NCI-H2029 (cell line): ENCODE data around the gene HES5.
"Not testable (repeated sequence)": the region's sequence is repeated elsewhere in the genome, so short reads cannot be mapped to it uniquely, and the experiment has no call there.

Experiments
- DNase-seq: peaks from one replicate; lab custom pipeline; 2025; lab: John Stamatoyannopoulos, UW

HES5 gene

DNA sequence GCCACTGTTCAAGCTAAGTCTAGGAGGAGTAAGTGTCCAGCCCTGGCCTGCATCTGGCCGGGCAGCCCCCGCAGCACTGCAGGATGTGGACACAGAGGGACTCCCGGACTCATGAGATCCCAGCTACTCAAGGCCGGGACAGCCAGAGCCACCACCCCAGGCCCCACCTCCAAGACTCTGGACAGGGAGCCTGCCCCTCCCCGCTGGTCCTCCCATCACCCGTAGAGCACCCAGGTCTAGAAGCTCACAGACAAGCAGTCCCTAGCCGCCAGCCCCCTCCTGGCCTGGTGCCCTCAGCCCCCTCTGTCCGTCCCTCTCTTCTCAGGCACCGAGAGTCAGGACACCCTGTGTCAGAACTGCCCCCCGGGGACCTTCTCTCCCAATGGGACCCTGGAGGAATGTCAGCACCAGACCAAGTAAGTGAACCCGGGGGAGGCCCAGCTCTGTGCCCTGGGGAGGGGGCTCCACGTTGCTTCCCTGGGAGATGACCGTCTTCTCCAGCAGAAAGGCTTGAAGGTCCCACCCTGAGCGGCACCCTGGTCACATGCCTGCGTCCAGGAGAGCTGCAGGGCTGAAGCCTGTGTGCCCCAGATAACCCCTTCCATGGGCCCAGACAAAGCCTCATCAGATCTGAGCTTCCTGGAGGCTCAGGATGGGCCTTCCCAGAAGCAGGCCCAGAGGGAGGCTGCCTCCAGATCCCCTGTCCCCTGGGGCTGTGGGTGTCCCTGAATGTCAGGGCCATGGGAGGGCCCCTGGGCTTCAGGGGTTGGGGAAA, 30.4 kb upstream of the HES5 start:
- DNase-seq, result no peak

DNA sequence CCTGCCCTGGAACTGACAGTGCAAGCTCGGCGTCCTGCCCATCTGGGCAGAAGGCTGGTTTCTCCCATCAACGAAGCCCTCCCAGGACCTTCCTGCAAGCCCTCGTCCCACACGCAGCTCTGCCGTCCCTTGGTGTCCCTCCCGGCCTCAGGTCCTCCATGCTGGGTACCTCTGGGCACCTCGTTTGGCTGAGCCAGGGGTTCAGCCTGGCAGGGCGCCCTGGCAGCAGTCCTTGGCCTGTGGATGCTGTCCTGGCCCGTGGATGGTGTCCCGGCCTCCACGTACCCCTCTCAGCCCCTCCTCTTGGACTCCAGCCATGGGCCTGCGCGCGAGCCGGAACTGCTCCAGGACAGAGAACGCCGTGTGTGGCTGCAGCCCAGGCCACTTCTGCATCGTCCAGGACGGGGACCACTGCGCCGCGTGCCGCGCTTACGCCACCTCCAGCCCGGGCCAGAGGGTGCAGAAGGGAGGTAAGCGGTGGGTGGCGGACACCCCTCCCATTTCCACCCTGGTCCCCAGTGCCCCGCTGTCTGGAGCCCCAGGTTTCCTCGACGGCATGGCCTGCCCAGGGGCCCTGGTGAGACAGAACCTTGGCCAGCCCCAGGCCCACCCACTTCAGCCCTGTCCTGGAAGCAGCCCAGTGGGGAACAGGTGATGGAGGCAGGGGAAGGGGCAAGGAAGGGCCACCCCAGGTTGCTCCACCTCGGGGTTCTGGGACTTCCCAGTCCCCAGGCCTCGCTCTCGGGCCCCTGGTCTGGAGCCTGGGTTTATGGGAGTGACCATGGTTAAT, 29.6 kb upstream of the HES5 start:
- DNase-seq, result no peak

GRCh38 chr1:2558861-2559260, 28.8 kb upstream of the HES5 start:
- DNase-seq, result no peak

DNA sequence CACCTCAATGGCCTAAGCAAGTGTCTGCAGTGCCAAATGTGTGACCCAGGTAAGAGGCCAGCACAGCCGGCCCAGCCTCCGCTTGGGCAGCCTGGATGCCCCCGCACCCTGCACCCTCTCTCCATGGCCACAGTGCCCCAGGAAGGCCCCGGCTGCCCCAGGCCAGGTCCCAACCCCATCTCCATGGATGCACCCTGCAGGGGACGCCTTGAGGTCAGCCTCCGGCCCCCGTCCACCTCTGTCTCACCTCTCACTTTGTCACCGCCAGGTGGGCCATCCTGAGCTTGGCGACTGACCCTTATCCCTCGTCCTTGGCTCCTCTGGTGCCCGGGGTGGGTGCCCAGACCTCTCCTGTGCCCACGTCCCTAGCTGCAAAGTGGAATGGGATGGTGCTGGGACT, 28.4 kb upstream of the HES5 start:
- DNase-seq, result no peak

DNA sequence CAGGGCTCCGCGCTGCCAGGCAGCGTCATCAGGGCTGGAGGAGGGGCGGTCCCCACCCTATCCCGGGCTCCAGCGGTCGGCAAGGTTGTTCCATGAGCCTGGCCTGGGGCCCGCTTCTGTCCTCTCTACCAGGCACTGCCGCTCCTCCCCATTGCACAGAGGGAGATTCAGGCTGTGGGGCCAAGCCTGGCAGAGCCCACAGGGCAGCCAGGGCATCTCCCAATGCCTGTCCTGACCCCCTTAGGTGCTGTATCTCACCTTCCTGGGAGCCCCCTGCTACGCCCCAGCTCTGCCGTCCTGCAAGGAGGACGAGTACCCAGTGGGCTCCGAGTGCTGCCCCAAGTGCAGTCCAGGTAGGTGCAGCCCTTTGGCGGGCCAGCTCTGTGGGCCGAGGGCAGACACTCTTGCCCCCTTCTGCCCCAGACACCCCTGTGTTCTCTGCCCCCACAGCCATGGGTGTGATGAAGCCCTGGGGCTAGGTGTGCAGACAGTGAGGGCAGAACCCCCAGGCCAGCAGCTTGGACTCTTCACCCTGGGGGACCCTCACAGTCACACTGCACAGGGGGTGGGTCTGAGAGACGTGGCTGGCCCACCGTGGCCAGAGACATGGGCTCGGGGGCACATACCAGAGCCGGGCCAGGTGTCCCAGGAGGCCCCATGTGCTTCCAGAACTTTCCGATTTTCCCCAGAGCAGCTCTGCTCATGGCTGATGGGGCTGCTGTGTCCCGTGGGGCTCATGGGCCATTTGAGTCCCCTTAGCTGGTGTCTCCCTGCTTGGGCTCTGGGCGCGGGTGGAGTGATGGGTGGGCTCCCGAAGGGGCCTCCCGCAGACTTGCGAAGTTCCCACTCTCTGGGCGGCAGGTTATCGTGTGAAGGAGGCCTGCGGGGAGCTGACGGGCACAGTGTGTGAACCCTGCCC, 27.7 kb upstream of the HES5 start:
- no peak for DNase-seq

DNA sequence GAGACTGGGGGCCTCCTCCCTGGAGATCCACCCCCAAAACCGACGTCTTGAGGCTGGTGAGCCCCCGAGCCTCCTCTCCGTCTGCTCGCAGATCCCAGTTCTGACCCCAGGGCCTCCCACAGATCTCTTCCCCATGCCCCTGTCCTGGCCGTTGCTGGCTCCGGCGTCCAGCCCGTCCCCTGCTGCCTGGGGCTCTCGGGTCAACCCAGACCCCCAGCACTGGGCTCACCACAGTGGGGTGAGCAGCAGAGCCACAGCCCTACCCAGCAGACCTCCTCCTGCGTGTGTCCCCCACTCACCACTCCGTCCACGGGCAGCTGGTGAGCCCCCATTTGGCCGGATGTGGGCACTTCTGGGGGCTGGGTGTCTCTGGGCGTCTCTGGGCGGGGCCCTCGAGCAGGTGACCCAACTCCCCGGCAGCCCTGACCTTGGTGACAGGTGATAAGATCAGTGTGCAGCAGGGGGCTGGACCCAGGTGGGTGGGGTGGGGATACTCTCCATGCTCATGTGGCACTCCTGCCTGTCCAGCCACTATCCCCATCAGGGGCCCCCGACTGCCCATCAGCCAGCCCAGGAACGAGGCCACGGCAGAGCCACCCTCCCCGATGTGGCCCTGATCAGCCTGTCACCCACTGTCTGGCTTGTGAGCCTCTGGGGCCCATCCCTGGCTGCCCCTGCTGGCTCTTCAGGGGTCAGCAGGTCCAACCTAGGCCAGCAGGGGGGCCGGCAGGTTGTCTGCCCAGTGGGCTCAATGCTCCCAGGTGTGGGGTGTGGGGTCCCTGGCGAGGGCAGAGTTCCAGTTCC, 26.8 kb upstream of the HES5 start:
- no peak for DNase-seq

- peak; percentile 5 for DNase-seq
These were observed 26.2 kb upstream of the HES5 start, which contains the start of gene TNFRSF14 for GRCh38 chr1:2556277-2556677. Gene TNFRSF14 (plus strand): TSS chr1:2556371. CDS start chr1:2556665, 294 bp downstream.

- DNase-seq, result peak; percentile 12
These were observed 25.7 kb upstream of the HES5 start for GRCh38 chr1:2555634-2556276.

DNA sequence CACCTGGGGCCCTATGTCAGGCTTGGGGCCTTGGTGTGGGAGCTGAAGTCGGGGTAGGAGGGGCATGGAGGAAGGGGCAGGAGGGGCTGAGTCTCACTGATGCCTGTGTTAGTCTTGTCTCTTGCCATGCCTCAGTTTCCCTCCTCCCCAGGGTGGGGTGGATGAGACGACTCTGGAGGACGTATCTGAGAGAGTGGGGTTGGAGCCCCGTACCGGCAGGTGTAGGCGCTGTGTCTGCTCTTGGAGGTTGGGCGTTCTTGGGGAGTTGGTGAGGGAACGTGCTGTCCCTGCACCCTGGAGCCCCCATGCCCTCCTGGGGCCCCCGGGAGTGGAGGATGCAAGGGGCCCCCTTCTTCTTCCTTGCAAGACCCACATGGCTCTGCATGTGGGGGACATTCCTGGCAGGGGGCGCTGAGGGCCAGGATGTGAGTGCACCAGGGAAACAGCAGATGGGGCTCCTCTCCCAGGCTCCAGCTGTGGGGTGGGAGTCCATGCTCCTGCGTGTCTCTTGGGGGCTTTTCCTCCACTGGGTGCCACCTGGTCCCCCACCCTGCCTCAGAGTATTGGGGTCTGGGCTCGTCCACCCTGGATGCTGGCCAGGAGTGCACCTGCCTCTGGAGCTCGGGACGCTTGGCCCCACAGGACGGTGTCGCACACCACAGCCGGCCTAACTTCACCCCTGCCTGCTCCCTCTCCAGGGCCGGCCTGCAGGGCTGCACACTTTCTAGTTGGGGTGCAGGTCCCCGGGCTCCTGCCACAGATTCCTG, 24.7 kb upstream of the HES5 start:
- DNase-seq, result no peak

- no peak for DNase-seq
These were observed 24.0 kb upstream of the HES5 start for GRCh38 chr1:2553871-2554620.

GRCh38 chr1:2553076-2553475, 23.0 kb upstream of the HES5 start:
- DNase-seq, result not testable (repeated sequence)

GRCh38 chr1:2552189-2552588, 22.1 kb upstream of the HES5 start:
- DNase-seq, result no peak

DNA sequence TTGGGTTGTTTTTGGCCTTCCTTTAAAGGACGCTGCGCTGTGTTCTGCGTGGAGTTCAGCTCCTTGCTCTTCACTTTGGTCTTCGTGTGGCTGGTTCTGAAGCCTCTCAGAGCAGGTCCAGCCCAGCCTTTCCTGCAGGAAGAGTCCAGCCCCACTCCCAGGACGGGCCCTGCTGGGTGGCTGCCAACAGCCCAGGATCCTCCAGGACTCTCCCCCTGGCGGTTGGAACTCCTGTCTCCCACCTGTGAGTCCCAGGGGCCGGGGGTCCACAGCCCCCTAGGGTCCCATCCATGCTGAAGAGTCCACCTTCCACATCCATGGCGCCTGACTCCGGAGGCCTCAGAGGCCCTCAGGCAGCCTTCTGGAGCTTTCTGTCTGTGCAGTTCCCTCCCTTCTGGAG, 21.5 kb upstream of the HES5 start:
- DNase-seq, result not testable (repeated sequence)

GRCh38 chr1:2550309-2550861, 20.3 kb upstream of the HES5 start:
- DNase-seq, result not testable (repeated sequence)

DNA sequence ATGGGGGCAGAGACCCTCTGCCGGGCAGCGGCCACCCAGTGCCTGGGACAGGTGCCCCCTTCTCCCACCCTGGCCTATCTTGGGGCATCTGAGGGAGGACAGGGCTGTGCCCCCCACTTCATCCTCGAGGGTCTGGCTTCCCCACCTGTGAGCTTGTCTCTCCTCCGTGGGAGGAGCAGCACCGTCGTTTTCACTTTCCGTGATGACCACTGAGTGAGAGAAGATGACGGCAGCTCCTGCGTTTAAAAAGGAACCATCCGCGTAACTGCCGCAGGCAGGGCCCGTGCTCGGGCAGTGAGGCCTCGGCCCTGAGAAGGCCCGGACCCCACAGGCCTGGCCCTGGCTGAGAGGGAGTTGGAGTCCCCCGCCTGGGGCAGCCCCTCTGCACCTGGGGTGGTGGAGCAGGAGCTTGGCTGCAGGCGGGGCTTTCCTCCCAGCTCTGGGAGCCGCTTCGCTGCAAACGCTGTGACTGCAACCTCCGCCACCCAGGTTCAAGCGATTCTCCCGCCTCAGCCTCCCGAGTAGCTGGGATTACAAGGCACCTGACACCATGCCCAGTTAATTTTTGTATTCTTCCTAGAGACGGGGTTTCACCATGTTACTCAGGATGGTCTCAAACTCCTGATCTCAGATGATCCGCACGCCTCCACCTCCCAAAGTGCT, 19.4 kb upstream of the HES5 start:
- not testable (repeated sequence) for DNase-seq

DNA sequence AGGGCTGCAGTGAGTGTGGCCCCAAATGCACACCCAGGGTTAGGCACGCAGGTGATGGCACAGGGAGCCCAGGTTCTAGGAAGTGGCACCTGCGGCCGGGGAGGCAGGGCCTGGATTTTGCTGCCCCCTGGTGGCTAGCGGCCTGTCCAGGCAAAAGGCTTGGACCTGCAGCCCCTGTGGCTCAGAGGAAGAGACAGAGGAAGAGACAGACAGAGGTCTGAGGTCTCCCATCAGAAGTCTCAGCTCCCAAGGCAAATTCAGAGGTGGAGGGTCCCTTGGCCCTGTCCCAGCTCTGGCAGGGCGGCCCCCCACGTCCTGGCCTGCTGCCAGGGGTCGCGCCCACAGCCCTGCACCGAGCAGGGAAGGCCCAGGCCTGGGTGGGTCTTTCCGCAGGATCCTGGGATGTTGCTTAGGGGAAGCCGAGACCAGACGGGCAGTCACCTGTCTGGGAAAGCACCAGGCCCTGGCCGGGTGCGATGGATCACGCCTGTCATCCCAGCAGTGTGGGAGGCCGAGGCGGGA, 18.1 kb upstream of the HES5 start:
- DNase-seq, result peak; percentile 70

DNA sequence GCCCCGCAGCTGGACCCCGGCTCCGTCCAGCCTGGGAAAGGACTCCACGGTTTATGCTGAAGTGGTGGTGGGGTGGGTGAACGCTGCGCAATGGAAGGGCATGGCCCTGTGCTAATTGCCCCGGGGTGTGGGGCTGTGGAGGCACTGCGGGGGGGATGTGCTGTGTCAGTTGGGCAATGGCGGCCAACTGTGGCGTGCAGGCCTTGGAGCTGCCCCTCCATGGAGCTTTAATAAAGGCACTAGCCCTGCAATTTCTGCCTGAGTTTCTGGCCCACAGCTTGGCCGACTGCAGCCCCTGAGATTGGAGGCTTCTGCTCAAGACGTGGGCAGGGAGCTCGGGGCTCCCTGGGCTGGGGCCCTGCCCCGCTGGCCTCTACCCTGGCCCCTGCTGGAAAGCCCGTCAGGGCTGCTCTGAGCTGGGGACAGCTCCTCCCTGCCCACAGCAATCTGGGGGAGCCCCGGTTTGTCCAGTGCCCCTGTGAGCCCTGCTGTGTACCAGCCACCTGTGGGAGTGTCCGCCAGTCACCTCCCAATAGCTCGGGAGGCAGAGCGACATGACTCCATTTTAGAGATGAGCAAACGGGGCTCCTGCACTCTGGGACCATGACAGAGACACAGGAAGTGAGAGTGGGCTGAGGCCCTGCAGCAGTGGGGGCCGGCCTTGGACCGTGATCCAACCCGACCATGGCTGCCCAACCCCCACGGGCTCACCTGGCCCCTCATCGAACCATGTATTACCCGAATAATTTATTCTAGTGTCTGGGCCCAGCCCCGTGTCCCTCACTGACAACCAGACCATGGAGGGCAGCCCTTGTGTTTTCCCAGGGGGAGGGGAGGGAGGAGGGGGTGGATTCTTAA, 17.4 kb upstream of the HES5 start:
- DNase-seq, result no peak
